ENCODE measurements around the gene GALNT6. TPM values are rescaled to one million over a fixed set of nuclear protein-coding genes. Genes with fewer than 3 reads are reported as not detected.

GALNT6 gene
- total RNA-seq, 2 donors from 2014 or later = 1.3 to 2.8 TPM

- H3K27ac ChIP-seq = no peak overlapping the region
- H3K4me1 ChIP-seq = peaks cover 0 to 9% of the 10 kb centered on the region in 2 donors
- H3K36me3 ChIP-seq = no peaks in the 10 kb centered on the region
- DNase-seq (ENCODE audit: low spot score) = no peak
- H3K27me3 ChIP-seq = peaks cover 0 to 5% of the 10 kb centered on the region in 2 donors
- no peaks in the 10 kb centered on the region for H3K9me3 ChIP-seq
- TF ChIP-seq CTCF (IDR thresholded peaks at IDR 0.05) = no peak
- H3K4me3 ChIP-seq = no peak overlapping the region
Measured at GRCh38 chr12:51386351-51386750, 4.9 kb downstream of the GALNT6 start.

- H3K27me3 ChIP-seq = no peaks in the 10 kb centered on the region
- H3K36me3 ChIP-seq = no peaks in the 10 kb centered on the region
- no peak for TF ChIP-seq CTCF (IDR thresholded peaks at IDR 0.05)
- no peaks in the 10 kb centered on the region for H3K4me1 ChIP-seq
- H3K27ac ChIP-seq = no peak overlapping the region
- H3K9me3 ChIP-seq = no peaks in the 10 kb centered on the region
- H3K4me3 ChIP-seq = no peak overlapping the region
- DNase-seq (ENCODE audit: low spot score) = no peak
Measured at GRCh38 chr12:51383269-51383905, 7.8 kb downstream of the GALNT6 start.

GRCh38 chr12:51382173-51382572 lies 9.0 kb downstream of the GALNT6 start:
- no peak overlapping the region for H3K4me3 ChIP-seq
- no peak for TF ChIP-seq CTCF (IDR thresholded peaks at IDR 0.05)
- no peak for DNase-seq (ENCODE audit: low spot score)
- no peaks in the 10 kb centered on the region for H3K4me1 ChIP-seq
- no peaks in the 10 kb centered on the region for H3K9me3 ChIP-seq
- no peaks in the 10 kb centered on the region for H3K27me3 ChIP-seq
- no peaks in the 10 kb centered on the region for H3K36me3 ChIP-seq
- no peak overlapping the region for H3K27ac ChIP-seq

GRCh38 chr12:51381226-51382079 lies 9.8 kb downstream of the GALNT6 start:
- H3K9me3 ChIP-seq = no peaks in the 10 kb centered on the region
- H3K27ac ChIP-seq = no peak overlapping the region
- H3K36me3 ChIP-seq = no peaks in the 10 kb centered on the region
- no peaks in the 10 kb centered on the region for H3K27me3 ChIP-seq
- no peak for TF ChIP-seq CTCF (IDR thresholded peaks at IDR 0.05)
- no peak overlapping the region for H3K4me3 ChIP-seq
- no peak for DNase-seq (ENCODE audit: low spot score)
- H3K4me1 ChIP-seq = no peaks in the 10 kb centered on the region

- H3K9me3 ChIP-seq = no peaks in the 10 kb centered on the region
- no peaks in the 10 kb centered on the region for H3K4me1 ChIP-seq
- no peak overlapping the region for H3K27ac ChIP-seq
- TF ChIP-seq CTCF (IDR thresholded peaks at IDR 0.05) = no peak
- no peak for DNase-seq (ENCODE audit: low spot score)
- no peak overlapping the region for H3K4me3 ChIP-seq
- H3K36me3 ChIP-seq = no peaks in the 10 kb centered on the region
- no peaks in the 10 kb centered on the region for H3K27me3 ChIP-seq
Measured at GRCh38 chr12:51379571-51379970, 11.6 kb downstream of the GALNT6 start.
